ENCODE results near the gene NOC3L. TPM values are rescaled to one million over a fixed set of nuclear protein-coding genes. Genes with fewer than 3 reads are reported as not detected.
A peak's percentile ranks its signal among the peaks of the same experiment; 100 is the strongest.

NOC3L gene
- total and polyA plus RNA-seq, 2 donors (not counting 3 experiments of a cell fraction or from before 2014, with no cell fraction given), result 4.3 to 20.5 TPM

DNA sequence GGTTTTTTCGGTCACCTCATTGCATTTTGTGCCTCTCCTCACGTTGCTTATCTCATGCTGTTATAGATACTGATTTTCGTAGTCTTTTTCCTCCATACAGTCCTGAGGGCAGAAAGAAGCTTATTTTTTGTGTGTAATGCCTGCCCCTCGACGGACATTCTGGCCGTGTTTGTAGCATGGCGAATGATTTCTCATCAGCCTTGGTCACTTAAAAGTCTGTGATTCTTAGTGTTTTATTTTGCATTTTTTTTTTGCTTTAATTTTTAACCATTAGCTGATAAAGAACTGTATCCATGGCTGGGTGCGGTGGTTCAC, 469 bp upstream of the NOC3L start:
- intact Hi-C loops (cut with micrococcal nuclease) (loop anchor here (2.0 to 5.0 kb wide), 2 partner anchors 184 to 542 kb away; partner anchors contain the start of gene HELLS), dilution Hi-C loops (cut with MboI; ENCODE audit: extremely low pct_ligation_motif_present, low sequenced_read_pairs) (no loop called here)
- no peaks in the 10 kb centered on the region for H3K36me3 ChIP-seq (ENCODE audit: control insufficient read depth in 2 of 2, extremely low read depth in 1 of 2, insufficient read depth in 2 of 2, low read length in 2 of 2)
- FAIRE-seq (no peak), DNase-seq (ENCODE audit: low read depth, low spot score) (no peak)
- H2AFZ ChIP-seq (ENCODE audit: low read depth, low read length), result peak overlapping the region; percentile 81
- BruUV-seq (replicated peaks), result no TSS peak
- H3K4me2 ChIP-seq (ENCODE audit: insufficient read depth, low read length), result peak overlapping the region; percentile 56
- H3K4me3 ChIP-seq (replicated peaks in 1 of 3; ENCODE audit: insufficient read depth in 1 of 3, low read depth in 1 of 3, low read length in 3 of 3), result peak overlapping the region in 2 of 3 experiments; percentile 46 to 87
- no peaks in the 10 kb centered on the region for H3K9me3 ChIP-seq (replicated peaks; ENCODE audit: control insufficient read depth, insufficient read depth, low read length)
- H3K9me1 ChIP-seq (replicated peaks; ENCODE audit: control insufficient read depth, extremely low read depth, insufficient read depth, low read length), result no peaks in the 10 kb centered on the region
- peaks cover 29% of the 10 kb centered on the region for H3K79me2 ChIP-seq (ENCODE audit: control insufficient read depth, insufficient read depth, low read length)
- no peaks in the 10 kb centered on the region for H4K20me1 ChIP-seq (replicated peaks; ENCODE audit: control insufficient read depth, extremely low read depth, insufficient read depth, low read length)
- H3K4me1 ChIP-seq (ENCODE audit: control insufficient read depth, extremely low read depth, insufficient read depth, low read length), result peaks cover 14% of the 10 kb centered on the region
- TF ChIP-seq JUN (IDR thresholded peaks at IDR 0.05; ENCODE audit: borderline replicate concordance, insufficient read depth, insufficient read length, low read depth) (no peak), FOS (IDR thresholded peaks at IDR 0.05; ENCODE audit: borderline replicate concordance, insufficient read depth, low read length) (no peak), POLR2A (IDR thresholded peaks at IDR 0.05; ENCODE audit: low read depth, low read length) (no peak), GATA2 (IDR thresholded peaks at IDR 0.05; ENCODE audit: insufficient read depth, insufficient read length, low read depth, low read length) (no peak), POLR2AphosphoS5 (IDR thresholded peaks at IDR 0.05; ENCODE audit: insufficient read depth, low read depth, low read length) (no peak), EZH2 (IDR thresholded peaks at IDR 0.05; ENCODE audit: borderline replicate concordance, low read depth, low read length, severe bottlenecking) (no peak)
- TF ChIP-seq, protein P1, sequence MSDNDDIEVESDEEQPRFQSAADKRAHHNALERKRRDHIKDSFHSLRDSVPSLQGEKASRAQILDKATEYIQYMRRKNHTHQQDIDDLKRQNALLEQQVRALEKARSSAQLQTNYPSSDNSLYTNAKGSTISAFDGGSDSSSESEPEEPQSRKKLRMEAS (IDR thresholded peaks at IDR 0.05; ENCODE audit: insufficient read depth, insufficient read length), result no peak
- TF ChIP-seq, protein P2, sequence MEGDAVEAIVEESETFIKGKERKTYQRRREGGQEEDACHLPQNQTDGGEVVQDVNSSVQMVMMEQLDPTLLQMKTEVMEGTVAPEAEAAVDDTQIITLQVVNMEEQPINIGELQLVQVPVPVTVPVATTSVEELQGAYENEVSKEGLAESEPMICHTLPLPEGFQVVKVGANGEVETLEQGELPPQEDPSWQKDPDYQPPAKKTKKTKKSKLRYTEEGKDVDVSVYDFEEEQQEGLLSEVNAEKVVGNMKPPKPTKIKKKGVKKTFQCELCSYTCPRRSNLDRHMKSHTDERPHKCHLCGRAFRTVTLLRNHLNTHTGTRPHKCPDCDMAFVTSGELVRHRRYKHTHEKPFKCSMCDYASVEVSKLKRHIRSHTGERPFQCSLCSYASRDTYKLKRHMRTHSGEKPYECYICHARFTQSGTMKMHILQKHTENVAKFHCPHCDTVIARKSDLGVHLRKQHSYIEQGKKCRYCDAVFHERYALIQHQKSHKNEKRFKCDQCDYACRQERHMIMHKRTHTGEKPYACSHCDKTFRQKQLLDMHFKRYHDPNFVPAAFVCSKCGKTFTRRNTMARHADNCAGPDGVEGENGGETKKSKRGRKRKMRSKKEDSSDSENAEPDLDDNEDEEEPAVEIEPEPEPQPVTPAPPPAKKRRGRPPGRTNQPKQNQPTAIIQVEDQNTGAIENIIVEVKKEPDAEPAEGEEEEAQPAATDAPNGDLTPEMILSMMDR (IDR thresholded peaks at IDR 0.05; ENCODE audit: extremely low read depth in 1 of 2, insufficient read depth in 1 of 2, low read depth in 1 of 2, low read length in 2 of 2), result no peak
- H3K27me3 ChIP-seq (ENCODE audit: control insufficient read depth in 2 of 2, insufficient read depth in 2 of 2, low read length in 2 of 2), result peaks cover 3 to 7% of the 10 kb centered on the region in 2 experiments
- CTCF ChIA-PET, result interaction anchor here (0.6 to 3.5 kb wide), 5 partner anchors 39 to 83 kb away, joined by 3 to 44 read pairs (median 5); partner anchors contain the start of gene TBC1D12
- POLR2A ChIA-PET, result no interaction called here
- H3K9ac ChIP-seq (replicated peaks; ENCODE audit: extremely low read depth, insufficient read depth, low read length), result peak overlapping the region; percentile 19
- no peak overlapping the region for H3K27ac ChIP-seq (ENCODE audit: insufficient read depth, low read depth, low read length)

Data from endothelial cell of umbilical vein (primary cell).